ENCODE measurements around the gene INHA.

The INHA gene

GRCh38 chr2:219574484-219575311 is 2.6 kb downstream of the INHA start:
- no peak for ATAC-seq
- TF ChIP-seq CSDC2 (CRISPR knock-in tag; IDR thresholded peaks at IDR 0.05) (no peak), ZFP30 (CRISPR knock-in tag; IDR thresholded peaks at IDR 0.05) (no peak), ZNF565 (CRISPR knock-in tag; conservative IDR thresholded peaks at IDR 0.05; ENCODE audit: low read depth) (no peak), TSHZ2 (CRISPR knock-in tag; IDR thresholded peaks at IDR 0.05) (no peak), POU6F1 (CRISPR knock-in tag; IDR thresholded peaks at IDR 0.05; ENCODE audit: borderline replicate concordance, low read depth) (no peak), ZC3H10 (CRISPR knock-in tag; IDR thresholded peaks at IDR 0.05) (no peak), ZFP3 (CRISPR knock-in tag; IDR thresholded peaks at IDR 0.05) (no peak), ISL1 (CRISPR knock-in tag; IDR thresholded peaks at IDR 0.05) (no peak), CSRNP3 (CRISPR knock-in tag; IDR thresholded peaks at IDR 0.05) (no peak), ESRRG (CRISPR knock-in tag; IDR thresholded peaks at IDR 0.05) (no peak), BACH2 (CRISPR knock-in tag; IDR thresholded peaks at IDR 0.05; ENCODE audit: borderline replicate concordance) (no peak), GLIS3 (CRISPR knock-in tag; IDR thresholded peaks at IDR 0.05) (no peak), CREB5 (CRISPR knock-in tag; IDR thresholded peaks at IDR 0.05; ENCODE audit: low read depth) (no peak), ZNF70 (CRISPR knock-in tag; IDR thresholded peaks at IDR 0.05) (no peak), ZNF8 (CRISPR knock-in tag; IDR thresholded peaks at IDR 0.05) (no peak), PATZ1 (CRISPR knock-in tag; IDR thresholded peaks at IDR 0.05; ENCODE audit: borderline replicate concordance) (no peak), RARB (CRISPR knock-in tag; IDR thresholded peaks at IDR 0.05) (no peak)

- TF ChIP-seq ZNF70 (CRISPR knock-in tag; IDR thresholded peaks at IDR 0.05) (no peak), TCF4 (CRISPR knock-in tag; IDR thresholded peaks at IDR 0.05; ENCODE audit: borderline replicate concordance) (no peak), ZNF8 (CRISPR knock-in tag; IDR thresholded peaks at IDR 0.05) (no peak)
- no peak for ATAC-seq
Measured at GRCh38 chr2:219575566-219576504, 3.7 kb downstream of the INHA start.
